SK-N-SH (cell line): ENCODE results near the gene PHKB. TPM values are rescaled to one million over a fixed set of nuclear protein-coding genes. Genes with fewer than 3 reads are reported as not detected.

Experiments
- CTCF ChIA-PET: fragments of 300-600, 350-600 bp; formaldehyde crosslinking; extraction: SDS; loops from one replicate; lab custom pipeline; 2021; lab: Yijun Ruan, JAX
- POLR2A ChIA-PET: fragments of 350-600 bp; sonication (Branson Sonifier 250); formaldehyde crosslinking; extraction: SDS; loops from one replicate; lab custom pipeline; 2020; ENCODE audit warnings: antibody characterized with exemption, inconsistent platforms; lab: Yijun Ruan, JAX
- DNase-seq: peaks from one replicate; pipeline ENCODE4 v3.0.0; 2012
- H2AFZ ChIP-seq: fragments of 200-600 bp; sonication (generic); 2 replicates; pipeline ENCODE4 v1.8.1; 2016; ENCODE audit warnings: antibody characterized with exemption, mild to moderate bottlenecking, low read depth
- H3F3A ChIP-seq: fragments of 200-600 bp; sonication (generic); replicated peaks from 2 replicates; pipeline ENCODE3; 2016; ENCODE audit warnings: antibody characterized with exemption, mild to moderate bottlenecking; ENCODE audit not compliant: insufficient read depth
- H3K27ac ChIP-seq, 2 experiments: fragments of 200-500 bp in 1 of 2; fragments of 200-600 bp in 1 of 2; sonication (Bioruptor generic) in 1 of 2; sonication (generic), shearing (Covaris generic) in 1 of 2; 2 replicates each; pipeline versions ENCODE4 v1.5.1 to v1.6.1; 2014 to 2016; ENCODE audit warnings: low read depth in 2 of 2, inconsistent platforms in 1 of 2, low read length in 1 of 2, mild to moderate bottlenecking in 1 of 2, mixed read lengths in 1 of 2
- H3K27me3 ChIP-seq: fragments of 200-600 bp; sonication (generic), shearing (Covaris generic); 2 replicates; pipeline ENCODE4 v1.6.1; 2016; ENCODE audit warnings: mixed run types; ENCODE audit not compliant: insufficient read depth
- H3K36me3 ChIP-seq, 2 experiments: fragments of 200-500 bp in 1 of 2; fragments of 200-600 bp in 1 of 2; sonication (Bioruptor generic) in 1 of 2; sonication (generic) in 1 of 2; replicated peaks in 1 of 2; 2 replicates each; pipeline versions ENCODE3 to v1.5.1; 2014 to 2016; ENCODE audit warnings: low read length in 1 of 2, mild to moderate bottlenecking in 1 of 2; ENCODE audit not compliant: insufficient read depth in 2 of 2, control insufficient read depth in 1 of 2
- H3K4me1 ChIP-seq, 2 experiments: fragments of 200-500 bp in 1 of 2; fragments of 200-600 bp in 1 of 2; sonication (Bioruptor generic) in 1 of 2; sonication (generic), shearing (Covaris generic) in 1 of 2; 2 replicates each; pipeline versions ENCODE4 v1.5.1 to v1.6.1; 2014 to 2016; ENCODE audit warnings: low read depth in 1 of 2, low read length in 1 of 2, mixed run types in 1 of 2; ENCODE audit not compliant: insufficient read depth in 2 of 2, control insufficient read depth in 1 of 2
- H3K4me2 ChIP-seq: fragments of 200-600 bp; sonication (generic), shearing (Covaris generic); 2 replicates; pipeline ENCODE4 v1.6.1; 2017; ENCODE audit warnings: mixed run types
- H3K4me3 ChIP-seq, 2 experiments: fragments of 200-500 bp in 1 of 2; fragments of 200-600 bp in 1 of 2; sonication (Bioruptor generic) in 1 of 2; sonication (generic), shearing (Covaris generic) in 1 of 2; 2 replicates each; pipeline versions ENCODE4 v1.5.1 to v1.8.1; 2014 to 2016; ENCODE audit warnings: low read depth in 2 of 2, inconsistent platforms in 1 of 2, low read length in 1 of 2, mild to moderate bottlenecking in 1 of 2, mixed read lengths in 1 of 2, moderate library complexity in 1 of 2
- H3K79me2 ChIP-seq: fragments of 200-600 bp; sonication (generic); 2 replicates; pipeline ENCODE4 v1.8.1; 2017; ENCODE audit warnings: mild to moderate bottlenecking; ENCODE audit not compliant: insufficient read depth
- H3K9ac ChIP-seq: fragments of 200-600 bp; sonication (generic); 2 replicates; pipeline ENCODE4 v1.6.1; 2017; ENCODE audit warnings: mixed run types
- H3K9me2 ChIP-seq: fragments of 200-600 bp; sonication (generic); 2 replicates; pipeline ENCODE4 v1.6.1; 2017; ENCODE audit warnings: mixed run types
- H3K9me3 ChIP-seq: fragments of 200-600 bp; sonication (generic); 2 replicates; pipeline ENCODE4 v1.6.1; 2017; ENCODE audit warnings: mixed run types, mild to moderate bottlenecking, moderate library complexity
- H4K20me1 ChIP-seq: fragments of 200-600 bp; sonication (generic); 2 replicates; pipeline ENCODE4 v1.6.1; 2017; ENCODE audit warnings: mild to moderate bottlenecking, mixed run types; ENCODE audit not compliant: insufficient read depth
- CHD2 ChIP-seq: fragments of 150-350 bp; IDR thresholded peaks from 2 replicates; pipeline ENCODE4 v1.6.1; 2018; ENCODE audit warnings: low read length; ENCODE audit not compliant: partially characterized antibody
- ELF1 ChIP-seq: IDR thresholded peaks from 2 replicates; pipeline ENCODE4 v1.4.0; 2012
- EP300 ChIP-seq, 2 experiments: IDR thresholded peaks; 2 replicates each; pipeline versions ENCODE4 v1.4.0 to v1.6.1; 2012; ENCODE audit warnings: borderline replicate concordance in 1 of 2, low read depth in 1 of 2, low read length in 1 of 2
- EZH2phosphoT487 ChIP-seq: fragments of 200-600 bp; sonication (generic); IDR thresholded peaks from 2 replicates; pipeline ENCODE4 v1.6.1; 2017; ENCODE audit warnings: low read depth, mixed run types, mild to moderate bottlenecking, antibody characterized with exemption, moderate library complexity, borderline replicate concordance
- FOSL2 ChIP-seq: IDR thresholded peaks from 2 replicates; pipeline ENCODE4 v1.4.0; 2012; ENCODE audit warnings: low read depth, mild to moderate bottlenecking, moderate library complexity, borderline replicate concordance
- FOXJ3 ChIP-seq: sonication (generic); formaldehyde crosslinking; IDR thresholded peaks from 2 replicates; pipeline ENCODE4 v1.5.1; 2020; ENCODE audit warnings: mild to moderate bottlenecking, missing genetic modification reagents
- FOXM1 ChIP-seq: IDR thresholded peaks from 2 replicates; pipeline ENCODE4 v1.4.0; 2012; ENCODE audit warnings: low read depth, mild to moderate bottlenecking
- JUND ChIP-seq: IDR thresholded peaks from 2 replicates; pipeline ENCODE4 v1.4.0; 2012
- NRF1 ChIP-seq: IDR thresholded peaks from 2 replicates; pipeline ENCODE4 v1.6.1; 2012; ENCODE audit warnings: low read depth, mild to moderate bottlenecking, low read length
- RAD21 ChIP-seq: IDR thresholded peaks from 2 replicates; pipeline ENCODE4 v1.6.1; 2012; ENCODE audit warnings: mild to moderate bottlenecking, low read length
- RFX5 ChIP-seq: IDR thresholded peaks from 2 replicates; pipeline ENCODE4 v1.6.1; 2012; ENCODE audit warnings: mild to moderate bottlenecking, improper control_type of control experiment, low read length
- RXRA ChIP-seq: IDR thresholded peaks from 2 replicates; pipeline ENCODE4 v1.4.0; 2012; ENCODE audit warnings: low read depth, mild to moderate bottlenecking, borderline replicate concordance
- SIN3A ChIP-seq: IDR thresholded peaks from 2 replicates; pipeline ENCODE4 v1.6.1; 2012; ENCODE audit warnings: low read depth, mild to moderate bottlenecking, low read length, moderate library complexity, borderline replicate concordance
- TAF1 ChIP-seq: IDR thresholded peaks from 2 replicates; pipeline ENCODE4 v1.6.1; 2012; ENCODE audit warnings: low read depth, mild to moderate bottlenecking, low read length, moderate library complexity, borderline replicate concordance
- WGBS: methylation state at CpG from one replicate; pipeline ENCODE4 v1.1.6; 2017; ENCODE audit warnings: low lambda C conversion rate; 5-methylcytosine and 5-hydroxymethylcytosine counted together
- polyA plus RNA-seq, 3 experiments: library from polyadenylated mRNA; depleted of rRNA; stranded (reverse); fragments of >200 nt; gene quantifications; 2 replicates each; pipeline ENCODE4 v1.2.3, GENCODE V29; 2012
- TF ChIP-seq, protein P1 (sequence below): IDR thresholded peaks from 2 replicates; pipeline ENCODE4 v1.6.1; 2012; ENCODE audit warnings: mild to moderate bottlenecking, low read depth, low read length, moderate library complexity
- TF ChIP-seq, protein P2 (sequence below): IDR thresholded peaks from 2 replicates; pipeline ENCODE4 v1.4.0; 2012; ENCODE audit warnings: low read depth, borderline replicate concordance
- TF ChIP-seq, protein P3 (sequence below): IDR thresholded peaks from 2 replicates; pipeline ENCODE4 v1.4.0; 2012; ENCODE audit warnings: low read depth, borderline replicate concordance
- TF ChIP-seq, protein P4 (sequence below): IDR thresholded peaks from 2 replicates; pipeline ENCODE4 v1.4.0; 2012; ENCODE audit warnings: low read depth
- TF ChIP-seq, protein P5 (sequence below): fragments of 150-350 bp; IDR thresholded peaks from 2 replicates; pipeline ENCODE4 v1.6.1; 2016; ENCODE audit warnings: mild to moderate bottlenecking, low read depth, low read length

PHKB gene
- polyA plus RNA-seq, 1 of the 3 experiments (the other 2 are of a cell fraction) = 20.8 TPM

DNA sequence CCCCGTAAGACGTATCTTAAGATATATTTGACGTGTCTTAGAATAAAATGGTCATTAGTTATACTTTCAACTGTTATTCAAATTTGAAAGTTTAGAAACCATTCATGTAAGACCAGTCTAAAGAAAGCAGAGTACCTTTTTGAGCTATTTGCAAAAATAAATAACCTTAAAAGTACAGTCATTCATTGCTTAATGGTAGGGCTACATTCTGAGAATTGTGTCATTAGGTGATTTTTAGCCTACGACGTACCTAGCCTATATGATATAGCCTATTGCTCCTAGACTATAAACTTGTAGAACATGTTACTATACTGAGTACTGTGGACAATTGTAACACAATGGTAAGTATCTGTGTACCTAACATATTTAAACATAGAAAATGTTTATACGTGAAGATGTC lies 139.2 kb downstream of the PHKB start:
- no peaks in the 10 kb centered on the region for H3K9me2 ChIP-seq
- H4K20me1 ChIP-seq = no peaks in the 10 kb centered on the region
- no peaks in the 10 kb centered on the region for H3K9me3 ChIP-seq
- no peak overlapping the region for H3K9ac ChIP-seq
- ChIA-PET POLR2A (no interaction called here), CTCF (no interaction called here)
- no peak overlapping the region for H3K4me2 ChIP-seq
- peaks cover 5 to 9% of the 10 kb centered on the region in 2 experiments for H3K36me3 ChIP-seq
- no peak overlapping the region for H3K4me3 ChIP-seq
- H3K4me1 ChIP-seq = no peaks in the 10 kb centered on the region
- DNase-seq = no peak
- H3F3A ChIP-seq = no peaks in the 10 kb centered on the region
- 98% methylated on average over 6 of the region's 6 CpGs for WGBS
- H3K27me3 ChIP-seq = no peaks in the 10 kb centered on the region
- TF ChIP-seq, protein P1, sequence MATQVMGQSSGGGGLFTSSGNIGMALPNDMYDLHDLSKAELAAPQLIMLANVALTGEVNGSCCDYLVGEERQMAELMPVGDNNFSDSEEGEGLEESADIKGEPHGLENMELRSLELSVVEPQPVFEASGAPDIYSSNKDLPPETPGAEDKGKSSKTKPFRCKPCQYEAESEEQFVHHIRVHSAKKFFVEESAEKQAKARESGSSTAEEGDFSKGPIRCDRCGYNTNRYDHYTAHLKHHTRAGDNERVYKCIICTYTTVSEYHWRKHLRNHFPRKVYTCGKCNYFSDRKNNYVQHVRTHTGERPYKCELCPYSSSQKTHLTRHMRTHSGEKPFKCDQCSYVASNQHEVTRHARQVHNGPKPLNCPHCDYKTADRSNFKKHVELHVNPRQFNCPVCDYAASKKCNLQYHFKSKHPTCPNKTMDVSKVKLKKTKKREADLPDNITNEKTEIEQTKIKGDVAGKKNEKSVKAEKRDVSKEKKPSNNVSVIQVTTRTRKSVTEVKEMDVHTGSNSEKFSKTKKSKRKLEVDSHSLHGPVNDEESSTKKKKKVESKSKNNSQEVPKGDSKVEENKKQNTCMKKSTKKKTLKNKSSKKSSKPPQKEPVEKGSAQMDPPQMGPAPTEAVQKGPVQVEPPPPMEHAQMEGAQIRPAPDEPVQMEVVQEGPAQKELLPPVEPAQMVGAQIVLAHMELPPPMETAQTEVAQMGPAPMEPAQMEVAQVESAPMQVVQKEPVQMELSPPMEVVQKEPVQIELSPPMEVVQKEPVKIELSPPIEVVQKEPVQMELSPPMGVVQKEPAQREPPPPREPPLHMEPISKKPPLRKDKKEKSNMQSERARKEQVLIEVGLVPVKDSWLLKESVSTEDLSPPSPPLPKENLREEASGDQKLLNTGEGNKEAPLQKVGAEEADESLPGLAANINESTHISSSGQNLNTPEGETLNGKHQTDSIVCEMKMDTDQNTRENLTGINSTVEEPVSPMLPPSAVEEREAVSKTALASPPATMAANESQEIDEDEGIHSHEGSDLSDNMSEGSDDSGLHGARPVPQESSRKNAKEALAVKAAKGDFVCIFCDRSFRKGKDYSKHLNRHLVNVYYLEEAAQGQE = no peak
- TF ChIP-seq RXRA (no peak), RAD21 (no peak), TAF1 (no peak), SIN3A (no peak), ELF1 (no peak), RFX5 (no peak), FOXM1 (no peak), EP300 (IDR thresholded peaks at IDR 0.05; ENCODE audit: borderline replicate concordance in 1 of 2, low read depth in 1 of 2, low read length in 1 of 2) (no peak), EZH2phosphoT487 (no peak), NRF1 (no peak), FOXJ3 (no peak), JUND (no peak), CHD2 (no peak), FOSL2 (no peak)
- TF ChIP-seq, protein P2, sequence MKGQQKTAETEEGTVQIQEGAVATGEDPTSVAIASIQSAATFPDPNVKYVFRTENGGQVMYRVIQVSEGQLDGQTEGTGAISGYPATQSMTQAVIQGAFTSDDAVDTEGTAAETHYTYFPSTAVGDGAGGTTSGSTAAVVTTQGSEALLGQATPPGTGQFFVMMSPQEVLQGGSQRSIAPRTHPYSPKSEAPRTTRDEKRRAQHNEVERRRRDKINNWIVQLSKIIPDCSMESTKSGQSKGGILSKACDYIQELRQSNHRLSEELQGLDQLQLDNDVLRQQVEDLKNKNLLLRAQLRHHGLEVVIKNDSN = no peak
- TF ChIP-seq, protein P3, sequence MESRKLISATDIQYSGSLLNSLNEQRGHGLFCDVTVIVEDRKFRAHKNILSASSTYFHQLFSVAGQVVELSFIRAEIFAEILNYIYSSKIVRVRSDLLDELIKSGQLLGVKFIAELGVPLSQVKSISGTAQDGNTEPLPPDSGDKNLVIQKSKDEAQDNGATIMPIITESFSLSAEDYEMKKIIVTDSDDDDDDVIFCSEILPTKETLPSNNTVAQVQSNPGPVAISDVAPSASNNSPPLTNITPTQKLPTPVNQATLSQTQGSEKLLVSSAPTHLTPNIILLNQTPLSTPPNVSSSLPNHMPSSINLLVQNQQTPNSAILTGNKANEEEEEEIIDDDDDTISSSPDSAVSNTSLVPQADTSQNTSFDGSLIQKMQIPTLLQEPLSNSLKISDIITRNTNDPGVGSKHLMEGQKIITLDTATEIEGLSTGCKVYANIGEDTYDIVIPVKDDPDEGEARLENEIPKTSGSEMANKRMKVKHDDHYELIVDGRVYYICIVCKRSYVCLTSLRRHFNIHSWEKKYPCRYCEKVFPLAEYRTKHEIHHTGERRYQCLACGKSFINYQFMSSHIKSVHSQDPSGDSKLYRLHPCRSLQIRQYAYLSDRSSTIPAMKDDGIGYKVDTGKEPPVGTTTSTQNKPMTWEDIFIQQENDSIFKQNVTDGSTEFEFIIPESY = no peak
- TF ChIP-seq, protein P4, sequence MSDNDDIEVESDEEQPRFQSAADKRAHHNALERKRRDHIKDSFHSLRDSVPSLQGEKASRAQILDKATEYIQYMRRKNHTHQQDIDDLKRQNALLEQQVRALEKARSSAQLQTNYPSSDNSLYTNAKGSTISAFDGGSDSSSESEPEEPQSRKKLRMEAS = no peak
- TF ChIP-seq, protein P5, sequence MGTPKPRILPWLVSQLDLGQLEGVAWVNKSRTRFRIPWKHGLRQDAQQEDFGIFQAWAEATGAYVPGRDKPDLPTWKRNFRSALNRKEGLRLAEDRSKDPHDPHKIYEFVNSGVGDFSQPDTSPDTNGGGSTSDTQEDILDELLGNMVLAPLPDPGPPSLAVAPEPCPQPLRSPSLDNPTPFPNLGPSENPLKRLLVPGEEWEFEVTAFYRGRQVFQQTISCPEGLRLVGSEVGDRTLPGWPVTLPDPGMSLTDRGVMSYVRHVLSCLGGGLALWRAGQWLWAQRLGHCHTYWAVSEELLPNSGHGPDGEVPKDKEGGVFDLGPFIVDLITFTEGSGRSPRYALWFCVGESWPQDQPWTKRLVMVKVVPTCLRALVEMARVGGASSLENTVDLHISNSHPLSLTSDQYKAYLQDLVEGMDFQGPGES = no peak
- no peaks in the 10 kb centered on the region for H3K79me2 ChIP-seq
- no peak overlapping the region for H2AFZ ChIP-seq
- H3K27ac ChIP-seq = no peak overlapping the region
